22Rv1 (cell line): ENCODE results near the gene DSCAML1.

ENCODE experiments used
- CTCF ChIP-seq: fragments of 450-650 bp; IDR thresholded peaks from 2 replicates; pipeline ENCODE4 v1.5.1; 2017; ENCODE audit warnings: mild to moderate bottlenecking
- ZFX ChIP-seq: fragments of 450-650 bp; IDR thresholded peaks from 2 replicates; pipeline ENCODE4 v1.6.1; 2017; ENCODE audit warnings: antibody characterized with exemption, borderline replicate concordance

GRCh38 chr11:117428856-117429229, 368.2 kb downstream of the DSCAML1 start:
- peak; percentile 18; the same call in 1 of the 2 replicates for TF ChIP-seq CTCF
- TF ChIP-seq ZFX, result no peak
